MCF 10A (cell line): Measurements from ENCODE around the gene GRPR. TPM values are rescaled to one million over a fixed set of nuclear protein-coding genes. Genes with fewer than 3 reads are reported as not detected.
"Not testable (repeated sequence)": the region's sequence is repeated elsewhere in the genome, so short reads cannot be mapped to it uniquely, and the experiment has no call there.

Source experiments
- BruUV-seq: library from RNA; stranded (reverse); fragments of 400-500 nt; replicated peaks from 2 replicates; lab custom pipeline; 2021; lab: Mats Ljungman, UMichigan
- CTCF ChIA-PET: fragments of 300-600 bp; sonication (Branson Sonifier 250); formaldehyde crosslinking; extraction: SDS; loops from one replicate; lab custom pipeline; 2021; ENCODE audit warnings: antibody characterized with exemption, inconsistent platforms; lab: Yijun Ruan, JAX
- POLR2A ChIA-PET: fragments of 300-600, 350-650 bp; sonication (Branson Sonifier 250); formaldehyde crosslinking; extraction: SDS; loops from one replicate; lab custom pipeline; 2020; ENCODE audit warnings: antibody characterized with exemption, inconsistent platforms; lab: Yijun Ruan, JAX
- DNase-seq: peaks from one replicate; pipeline ENCODE4 v3.0.0-alpha.2; 2018; ENCODE audit not compliant: unreplicated experiment
- H3K27ac Mint-ChIP-seq: one replicate; pipeline ENCODE4 v1.8.0; 2022; ENCODE audit warnings: mild to moderate bottlenecking, low read depth, mixed read lengths; ENCODE audit not compliant: unreplicated experiment
- H3K27me3 Mint-ChIP-seq: one replicate; pipeline ENCODE4 v1.8.0; 2022; ENCODE audit warnings: mixed read lengths; ENCODE audit not compliant: insufficient read depth, unreplicated experiment
- H3K36me3 Mint-ChIP-seq: one replicate; pipeline ENCODE4 v1.8.0; 2022; ENCODE audit warnings: mild to moderate bottlenecking, moderate library complexity, mixed read lengths; ENCODE audit not compliant: insufficient read depth, unreplicated experiment
- H3K4me1 Mint-ChIP-seq: one replicate; pipeline ENCODE4 v1.8.0; 2022; ENCODE audit warnings: mixed read lengths; ENCODE audit not compliant: insufficient read depth, unreplicated experiment
- H3K4me3 Mint-ChIP-seq: one replicate; pipeline ENCODE4 v1.8.0; 2022; ENCODE audit warnings: mild to moderate bottlenecking, moderate library complexity, mixed read lengths; ENCODE audit not compliant: unreplicated experiment
- H3K9me3 Mint-ChIP-seq: one replicate; pipeline ENCODE4 v1.8.0; 2022; ENCODE audit warnings: mixed read lengths; ENCODE audit not compliant: unreplicated experiment
- intact Hi-C: fragments of 100-400 bp; cut with micrococcal nuclease; formaldehyde crosslinking; loops from 2 replicates; pipeline ENCODE4 v1.14.1; 2022
- total RNA-seq: library from RNA; stranded (reverse); gene quantifications from 2 replicates; pipeline ENCODE4 v1.2.3, GENCODE V29; 2022
- TF ChIP-seq, protein P1 (sequence below): fragments of 200-600 bp; IDR thresholded peaks from one replicate; pipeline ENCODE4 v1.8.0; 2022; ENCODE audit warnings: antibody characterized with exemption, mild to moderate bottlenecking; ENCODE audit not compliant: unreplicated experiment

GRPR gene
- total RNA-seq, 1 experiment from 2014 or later, result not detected

DNA sequence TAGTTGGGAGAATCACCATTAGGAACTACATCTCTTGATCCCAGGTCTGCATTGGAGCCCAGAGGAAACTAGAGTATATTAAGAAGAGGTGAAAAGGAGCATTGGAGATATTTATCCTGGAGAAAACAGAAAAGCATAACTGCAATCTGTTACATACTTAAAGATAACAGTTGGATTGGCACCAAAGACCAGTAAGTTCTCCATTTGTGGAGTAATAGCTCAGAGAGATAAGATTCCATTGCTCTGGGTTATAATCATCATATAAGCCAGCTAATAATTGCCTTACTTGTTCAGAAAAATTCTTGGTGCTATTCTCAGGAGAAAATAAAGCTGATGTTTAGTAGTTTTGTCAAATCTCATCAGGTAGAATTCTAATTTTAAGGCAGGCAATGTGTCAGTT, 20.6 kb downstream of the GRPR start:
- TF ChIP-seq, protein P1, sequence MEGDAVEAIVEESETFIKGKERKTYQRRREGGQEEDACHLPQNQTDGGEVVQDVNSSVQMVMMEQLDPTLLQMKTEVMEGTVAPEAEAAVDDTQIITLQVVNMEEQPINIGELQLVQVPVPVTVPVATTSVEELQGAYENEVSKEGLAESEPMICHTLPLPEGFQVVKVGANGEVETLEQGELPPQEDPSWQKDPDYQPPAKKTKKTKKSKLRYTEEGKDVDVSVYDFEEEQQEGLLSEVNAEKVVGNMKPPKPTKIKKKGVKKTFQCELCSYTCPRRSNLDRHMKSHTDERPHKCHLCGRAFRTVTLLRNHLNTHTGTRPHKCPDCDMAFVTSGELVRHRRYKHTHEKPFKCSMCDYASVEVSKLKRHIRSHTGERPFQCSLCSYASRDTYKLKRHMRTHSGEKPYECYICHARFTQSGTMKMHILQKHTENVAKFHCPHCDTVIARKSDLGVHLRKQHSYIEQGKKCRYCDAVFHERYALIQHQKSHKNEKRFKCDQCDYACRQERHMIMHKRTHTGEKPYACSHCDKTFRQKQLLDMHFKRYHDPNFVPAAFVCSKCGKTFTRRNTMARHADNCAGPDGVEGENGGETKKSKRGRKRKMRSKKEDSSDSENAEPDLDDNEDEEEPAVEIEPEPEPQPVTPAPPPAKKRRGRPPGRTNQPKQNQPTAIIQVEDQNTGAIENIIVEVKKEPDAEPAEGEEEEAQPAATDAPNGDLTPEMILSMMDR, result no peak
- Mint-ChIP-seq H3K9me3 (no peaks in the 10 kb centered on the region), H3K27me3 (peaks cover 53% of the 10 kb centered on the region), H3K27ac (no peak overlapping the region), H3K4me1 (peaks cover under 1% of the 10 kb centered on the region), H3K36me3 (no peaks in the 10 kb centered on the region), H3K4me3 (no peak overlapping the region)
- BruUV-seq, result no TSS peak
- ChIA-PET CTCF (interaction anchor here (0.6 to 2.4 kb wide), 4 partner anchors 13 to 546 kb away, joined by 3 to 7 read pairs (median 3); partner anchors contain the start of gene GRPR), POLR2A (no interaction called here)
- intact Hi-C loops, result no loop called here
- DNase-seq, result no peak

DNA sequence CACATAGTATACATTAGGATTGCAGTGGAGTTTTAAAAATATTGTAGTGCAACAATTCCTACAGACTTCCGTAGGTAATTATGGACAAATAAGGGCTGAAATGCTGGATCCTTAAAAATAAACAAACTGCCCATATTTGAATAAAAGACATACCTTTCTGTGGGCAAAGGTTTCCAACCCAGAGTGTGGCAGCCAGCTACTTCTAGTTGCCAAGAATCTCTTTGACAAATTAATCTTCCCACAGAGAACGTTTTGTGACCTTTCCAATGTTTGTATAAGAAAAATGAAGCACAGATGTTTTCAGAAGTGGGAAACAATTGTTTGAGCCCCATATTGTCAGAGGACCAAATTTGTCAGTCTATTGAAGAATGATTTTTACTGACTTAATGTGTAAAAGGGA, 21.1 kb downstream of the GRPR start:
- Mint-ChIP-seq H3K9me3 (no peaks in the 10 kb centered on the region), H3K36me3 (no peaks in the 10 kb centered on the region), H3K4me1 (peaks cover 5% of the 10 kb centered on the region), H3K27ac (no peak overlapping the region), H3K27me3 (peaks cover 48% of the 10 kb centered on the region), H3K4me3 (no peak overlapping the region)
- no peak for DNase-seq
- intact Hi-C loops, result no loop called here
- ChIA-PET CTCF (interaction anchor here (0.6 to 2.4 kb wide), 3 partner anchors 21 to 545 kb away, joined by 3 to 7 read pairs (median 3); partner anchors contain the start of gene GRPR), POLR2A (no interaction called here)
- no TSS peak for BruUV-seq
- TF ChIP-seq, protein P1, result no peak

DNA sequence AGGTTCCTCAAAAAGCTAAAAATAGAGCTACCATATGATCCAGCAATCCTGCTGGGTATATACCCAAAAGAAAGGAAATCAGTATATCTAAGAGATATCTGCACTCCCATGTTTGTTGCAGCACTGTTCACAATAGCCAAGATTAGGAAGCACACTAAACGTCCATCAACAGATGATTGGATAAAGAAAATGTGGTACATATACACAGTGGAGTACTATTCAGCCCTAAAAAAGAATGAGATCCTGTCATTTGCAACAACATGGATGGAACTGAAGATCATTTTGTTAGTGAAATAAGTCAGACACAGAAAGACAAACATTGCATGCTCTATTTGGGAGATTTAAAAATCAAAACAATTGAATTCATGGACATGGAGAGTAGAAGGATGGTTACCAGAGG, 21.7 kb downstream of the GRPR start:
- H3K27ac Mint-ChIP-seq, H3K4me3 Mint-ChIP-seq, H3K36me3 Mint-ChIP-seq, H3K9me3 Mint-ChIP-seq, H3K4me1 Mint-ChIP-seq, intact Hi-C loops, CTCF ChIA-PET, POLR2A ChIA-PET, DNase-seq, BruUV-seq: not testable (repeated sequence)
- H3K27me3 Mint-ChIP-seq, result peaks cover 48% of the 10 kb centered on the region

DNA sequence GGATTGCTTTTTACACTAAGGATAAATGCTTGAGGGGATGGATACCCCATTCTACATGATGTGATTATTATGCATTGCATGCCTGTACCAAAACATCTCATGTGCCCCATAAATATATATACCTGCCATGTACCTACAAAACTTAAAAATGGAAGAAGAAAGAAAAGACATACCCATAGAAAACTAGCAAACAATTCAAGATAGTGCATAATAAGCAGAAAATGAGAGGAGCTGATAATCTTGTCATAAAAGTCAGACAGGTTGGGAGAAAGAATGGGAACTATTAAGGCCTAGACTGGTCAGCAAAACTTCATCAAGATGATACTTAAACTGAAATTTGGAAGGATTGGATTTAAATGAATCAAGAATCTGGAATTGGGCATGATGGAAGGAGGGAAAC, 22.3 kb downstream of the GRPR start:
- intact Hi-C loops, result no loop called here
- no TSS peak for BruUV-seq
- no peak overlapping the region for H3K4me3 Mint-ChIP-seq
- no peaks in the 10 kb centered on the region for H3K36me3 Mint-ChIP-seq
- TF ChIP-seq, protein P1, result no peak
- H3K27ac Mint-ChIP-seq, result no peak overlapping the region
- ChIA-PET POLR2A (no interaction called here), CTCF (no interaction called here)
- H3K27me3 Mint-ChIP-seq, result peaks cover 52% of the 10 kb centered on the region
- peaks cover 5% of the 10 kb centered on the region for H3K4me1 Mint-ChIP-seq
- H3K9me3 Mint-ChIP-seq, result no peaks in the 10 kb centered on the region
- no peak for DNase-seq

DNA sequence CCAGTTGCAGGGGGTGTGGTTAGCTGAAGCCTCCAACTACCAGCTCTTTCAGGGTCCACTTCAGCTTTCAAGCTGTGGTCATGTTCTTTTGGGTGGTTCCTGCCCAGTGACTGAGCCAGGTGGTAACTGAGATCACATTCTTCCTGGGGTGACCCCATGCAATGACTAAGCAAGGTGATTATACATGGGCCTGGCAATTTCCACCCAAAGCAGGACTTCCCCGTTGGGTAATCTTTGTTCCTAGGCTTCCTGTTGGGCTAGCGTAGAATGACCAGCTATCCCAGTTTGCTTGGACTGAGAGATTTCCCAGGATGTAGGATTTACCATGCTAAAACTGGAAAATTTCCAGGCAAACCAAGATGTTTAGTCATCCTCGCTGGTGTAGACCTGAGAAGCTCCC, 25.5 kb downstream of the GRPR start:
- intact Hi-C loops, result no loop called here
- CTCF ChIA-PET, result no interaction called here
- Mint-ChIP-seq H3K9me3 (no peaks in the 10 kb centered on the region), H3K27ac (no peak overlapping the region), H3K4me1 (peaks cover 5% of the 10 kb centered on the region), H3K36me3 (no peaks in the 10 kb centered on the region), H3K4me3 (no peak overlapping the region), H3K27me3 (peaks cover 51% of the 10 kb centered on the region)
- TF ChIP-seq, protein P1, result no peak
- POLR2A ChIA-PET, result no interaction called here
- peak; percentile 44 for DNase-seq
- BruUV-seq, result no TSS peak
